Activated T-cell treated with anti-CD3 and anti-CD28 coated beads, Interleukin-2, amount 50 U/mL, for 4 hours (primary cell): ENCODE data around the gene HOMEZ. TPM values are rescaled to one million over a fixed set of nuclear protein-coding genes. Genes with fewer than 3 reads are reported as not detected.
"Not testable (repeated sequence)": the region's sequence is repeated elsewhere in the genome, so short reads cannot be mapped to it uniquely, and the experiment has no call there.

Experiments
- ATAC-seq, 2 donors: fragments of 200-7000 bp; cut with Tn5 transposase; one replicate each; pipeline ENCODE4 v1.10.0; 2021
- DNase-seq: peaks from one replicate; pipeline ENCODE4 v3.0.0-alpha.2; 2020
- H3K27me3 Mint-ChIP-seq: one replicate; pipeline ENCODE4 v1.8.0; 2021; ENCODE audit warnings: low read depth, mixed read lengths
- H3K36me3 Mint-ChIP-seq: one replicate; pipeline ENCODE4 v1.8.0; 2022; ENCODE audit warnings: mixed read lengths; ENCODE audit not compliant: insufficient read depth
- H3K4me1 Mint-ChIP-seq: one replicate; pipeline ENCODE4 v1.8.0; 2021; ENCODE audit warnings: low read depth, mixed read lengths
- H3K4me3 Mint-ChIP-seq: one replicate; pipeline ENCODE4 v1.8.0; 2021; ENCODE audit warnings: mild to moderate bottlenecking, moderate library complexity, mixed read lengths
- H3K9me3 Mint-ChIP-seq: one replicate; pipeline ENCODE4 v1.8.0; 2021; ENCODE audit warnings: mixed read lengths
- total RNA-seq, 3 donors: library from RNA; stranded (reverse); gene quantifications; one replicate each; pipeline ENCODE4 v1.2.1, GENCODE V29; 2021

HOMEZ gene
- total RNA-seq, 3 donors from 2014 or later: 5.8 to 8.4 (median 8.1) TPM

DNA sequence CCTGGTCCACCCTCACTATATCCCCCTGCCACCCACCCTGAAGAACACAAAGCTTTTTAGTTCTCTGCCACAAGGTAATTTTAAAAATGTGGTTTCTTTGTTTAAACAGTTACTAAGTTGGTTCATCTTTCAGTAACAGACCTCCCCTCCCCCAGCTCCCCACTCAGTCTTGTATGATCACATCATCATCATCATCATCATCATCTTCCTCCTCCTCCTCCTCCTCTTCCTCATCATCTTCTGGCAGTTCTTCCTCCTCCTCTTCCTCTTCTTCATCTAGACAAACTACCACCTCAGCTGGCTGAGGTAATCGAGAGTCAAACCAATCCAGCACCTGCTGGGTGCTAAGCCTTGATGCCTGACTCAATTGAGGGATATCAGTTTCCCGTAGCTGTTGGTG lies 10.5 kb downstream of the HOMEZ start:
- Mint-ChIP-seq H3K4me3 (no peak overlapping the region), H3K4me1 (peaks cover 2% of the 10 kb centered on the region), H3K36me3 (no peaks in the 10 kb centered on the region), H3K9me3 (no peaks in the 10 kb centered on the region), H3K27me3 (no peaks in the 10 kb centered on the region)
- DNase-seq: no peak
- ATAC-seq: no peak

DNA sequence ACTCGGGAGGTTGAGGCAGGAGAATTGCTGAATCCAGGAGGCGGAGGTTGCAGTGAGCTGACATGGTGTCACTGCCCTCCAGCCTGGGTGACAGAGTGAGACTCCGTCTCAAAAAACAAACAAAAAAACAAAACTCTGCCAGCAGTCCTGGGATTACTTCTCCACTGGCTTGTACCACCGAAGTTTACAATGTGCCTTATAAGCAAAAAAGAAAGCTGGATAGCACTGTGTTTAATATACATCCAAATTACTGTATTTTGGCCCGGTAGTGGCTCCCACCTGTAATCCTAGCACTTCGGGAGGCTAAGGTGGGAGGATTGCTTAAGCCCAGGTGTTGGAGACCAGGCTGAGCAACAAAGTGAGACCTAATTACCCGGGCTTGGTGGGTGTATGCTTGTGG lies 16.7 kb downstream of the HOMEZ start:
- H3K4me3 Mint-ChIP-seq: no peak overlapping the region
- no peaks in the 10 kb centered on the region for H3K9me3 Mint-ChIP-seq
- H3K27me3 Mint-ChIP-seq: peaks cover 7% of the 10 kb centered on the region
- no peaks in the 10 kb centered on the region for H3K36me3 Mint-ChIP-seq
- ATAC-seq (no peak), DNase-seq (no peak)
- no peaks in the 10 kb centered on the region for H3K4me1 Mint-ChIP-seq

DNA sequence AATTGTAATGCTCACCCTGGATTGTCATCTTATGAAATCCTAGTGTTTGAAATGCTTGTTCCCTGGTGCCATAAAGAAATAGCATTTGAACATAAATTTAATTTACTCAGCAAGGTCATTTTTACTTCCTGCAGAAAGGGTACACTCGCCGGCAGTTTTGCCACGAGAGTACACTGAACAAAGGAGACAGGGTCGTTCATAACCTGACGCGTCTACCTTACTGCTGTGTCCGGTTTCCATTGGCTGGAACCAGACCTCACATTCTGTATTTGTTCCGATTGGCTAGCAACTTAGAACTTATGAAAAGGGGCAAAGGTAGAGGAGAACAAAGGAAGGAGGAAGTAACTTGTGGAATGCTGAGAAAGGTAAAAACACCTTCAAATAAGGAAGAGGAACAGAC lies 25.1 kb downstream of the HOMEZ start:
- not testable (repeated sequence) for H3K36me3 Mint-ChIP-seq, H3K9me3 Mint-ChIP-seq, ATAC-seq, DNase-seq, H3K4me1 Mint-ChIP-seq, H3K4me3 Mint-ChIP-seq
- H3K27me3 Mint-ChIP-seq: peaks cover 38% of the 10 kb centered on the region

DNA sequence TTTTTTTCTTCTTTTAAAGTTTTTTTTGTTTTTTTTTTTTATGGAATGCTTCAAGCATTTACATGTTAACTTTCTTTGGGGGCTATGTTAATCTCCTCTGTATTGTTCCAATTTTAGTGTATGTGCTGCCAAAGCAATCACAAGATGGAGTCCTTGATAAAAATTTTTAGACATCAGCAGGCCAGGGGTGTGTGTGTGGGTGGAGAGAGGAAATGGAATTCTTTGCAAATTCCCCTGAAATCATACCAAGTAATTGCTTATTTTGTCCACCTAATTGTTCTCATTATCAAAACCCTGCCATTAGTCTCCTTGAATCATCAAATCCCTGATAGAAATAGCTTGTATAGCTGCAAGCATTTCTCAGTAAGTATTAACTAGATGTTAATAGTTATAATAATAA lies 26.5 kb downstream of the HOMEZ start:
- Mint-ChIP-seq H3K27me3 (peaks cover 34% of the 10 kb centered on the region), H3K9me3 (no peaks in the 10 kb centered on the region), H3K4me1 (no peaks in the 10 kb centered on the region), H3K4me3 (no peak overlapping the region), H3K36me3 (no peaks in the 10 kb centered on the region)
- ATAC-seq: no peak
- no peak for DNase-seq

DNA sequence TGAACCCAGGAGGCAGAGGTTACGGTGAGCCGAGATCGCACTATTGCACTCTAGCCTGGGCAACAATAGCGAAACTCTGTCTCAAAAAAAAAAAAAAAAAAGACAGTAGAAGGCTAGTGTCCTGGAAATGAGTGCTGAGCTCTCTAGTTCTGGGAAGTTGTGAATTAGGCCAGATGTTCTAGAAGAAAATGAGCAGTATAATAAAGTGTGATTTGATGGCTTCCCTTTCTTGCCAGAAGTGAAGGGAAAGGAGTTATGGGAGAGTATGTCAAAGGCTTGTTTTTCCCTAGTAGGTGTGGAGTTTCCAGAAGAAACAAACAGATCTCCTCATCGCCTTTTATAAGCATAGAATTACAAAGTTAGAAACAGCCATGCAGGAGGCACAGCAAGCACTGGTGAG lies 27.7 kb downstream of the HOMEZ start:
- H3K27me3 Mint-ChIP-seq: peaks cover 29% of the 10 kb centered on the region
- no peak overlapping the region for H3K4me3 Mint-ChIP-seq
- DNase-seq (no peak), ATAC-seq (no peak)
- H3K36me3 Mint-ChIP-seq: no peaks in the 10 kb centered on the region
- no peaks in the 10 kb centered on the region for H3K9me3 Mint-ChIP-seq
- H3K4me1 Mint-ChIP-seq: no peaks in the 10 kb centered on the region

DNA sequence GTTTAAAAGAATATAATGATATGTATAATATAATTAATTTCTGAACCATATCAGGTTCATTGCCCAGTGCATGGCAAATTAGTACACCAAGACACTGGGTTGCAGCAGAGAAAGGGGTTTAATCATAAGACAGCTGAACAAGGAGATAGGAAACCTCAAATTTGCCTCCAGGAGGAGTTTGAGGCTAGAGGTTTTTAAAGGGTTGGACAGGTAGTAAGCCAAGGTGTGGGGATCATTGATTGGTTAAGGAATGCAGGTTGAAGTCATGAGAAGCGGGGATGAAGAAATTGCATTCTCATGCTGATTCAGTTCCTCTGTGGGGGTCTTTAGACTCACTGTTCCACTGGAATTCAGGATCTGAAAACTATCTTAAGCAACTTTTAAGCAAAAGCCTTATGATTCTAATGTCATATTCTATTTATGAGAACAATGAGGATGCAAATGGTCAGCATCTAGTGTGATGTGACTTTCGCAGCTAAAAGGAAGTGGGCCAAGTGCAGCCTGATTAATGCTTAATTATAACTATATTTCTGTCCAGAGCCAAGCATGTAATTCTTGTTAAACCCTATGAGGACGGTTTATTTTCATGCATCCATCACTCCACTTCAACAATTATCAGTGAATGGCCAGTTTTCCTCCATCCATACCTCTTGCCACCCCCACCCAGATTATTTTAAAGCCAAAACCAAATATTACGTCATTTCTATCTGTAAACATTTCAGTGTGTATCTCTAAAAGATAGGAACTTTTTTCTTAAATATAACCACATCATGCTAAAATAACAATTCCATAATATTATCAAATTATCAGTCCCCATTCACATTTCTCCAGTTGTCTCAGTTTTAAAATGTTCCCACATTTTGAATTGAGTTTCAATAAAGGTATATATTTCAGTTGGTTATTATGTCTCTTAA lies 33.3 kb downstream of the HOMEZ start:
- no peaks in the 10 kb centered on the region for H3K4me1 Mint-ChIP-seq
- ATAC-seq: no peak
- H3K4me3 Mint-ChIP-seq: no peak overlapping the region

DNA sequence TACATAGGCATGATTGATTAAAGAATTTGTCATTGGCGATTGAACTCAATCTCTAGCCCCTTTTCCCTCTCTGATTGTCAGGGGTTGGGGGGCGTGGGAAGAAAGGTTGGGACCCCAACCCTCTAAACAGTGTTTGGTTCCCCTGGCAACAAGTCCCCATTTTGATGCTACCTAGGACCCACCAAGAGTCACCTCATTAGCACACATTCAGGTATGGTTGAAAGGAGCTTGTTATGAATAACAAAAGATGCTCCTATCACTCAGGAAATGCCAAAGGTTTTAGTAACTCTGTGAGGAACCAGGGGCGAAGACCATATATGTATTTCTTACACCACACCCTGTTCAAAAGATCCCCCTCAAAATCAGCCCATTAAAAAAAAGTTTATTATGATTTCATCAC lies 33.9 kb downstream of the HOMEZ start:
- DNase-seq: no peak
- Mint-ChIP-seq H3K4me3 (no peak overlapping the region), H3K9me3 (no peaks in the 10 kb centered on the region), H3K4me1 (no peaks in the 10 kb centered on the region), H3K27me3 (peaks cover 24% of the 10 kb centered on the region), H3K36me3 (no peaks in the 10 kb centered on the region)
- ATAC-seq: no peak

More for the DNA sequence above, 33.3 kb downstream of the HOMEZ start:
- Mint-ChIP-seq H3K36me3 (no peaks in the 10 kb centered on the region), H3K27me3 (peaks cover 24% of the 10 kb centered on the region), H3K9me3 (no peaks in the 10 kb centered on the region)
- no peak for DNase-seq

DNA sequence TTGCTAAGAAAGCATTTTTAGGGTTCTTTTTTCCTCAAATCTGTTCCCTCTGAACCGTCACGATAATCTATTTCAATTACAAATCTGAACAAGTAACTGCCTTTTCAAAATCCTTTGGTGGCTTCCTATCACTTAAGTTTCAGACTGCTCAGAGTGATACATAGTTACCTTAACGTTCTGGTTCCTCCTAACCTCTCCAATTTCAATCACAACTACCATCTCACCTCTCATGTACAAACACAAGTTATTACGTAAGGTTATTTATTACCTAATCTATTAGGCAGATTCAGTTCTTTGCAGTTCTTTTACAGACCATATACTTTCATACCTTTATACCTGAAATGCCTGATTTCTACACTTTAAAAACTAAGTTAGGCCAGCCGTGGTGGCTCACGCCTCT lies 36.1 kb downstream of the HOMEZ start:
- ATAC-seq: no peak
- H3K9me3 Mint-ChIP-seq: no peaks in the 10 kb centered on the region
- no peak for DNase-seq

DNA sequence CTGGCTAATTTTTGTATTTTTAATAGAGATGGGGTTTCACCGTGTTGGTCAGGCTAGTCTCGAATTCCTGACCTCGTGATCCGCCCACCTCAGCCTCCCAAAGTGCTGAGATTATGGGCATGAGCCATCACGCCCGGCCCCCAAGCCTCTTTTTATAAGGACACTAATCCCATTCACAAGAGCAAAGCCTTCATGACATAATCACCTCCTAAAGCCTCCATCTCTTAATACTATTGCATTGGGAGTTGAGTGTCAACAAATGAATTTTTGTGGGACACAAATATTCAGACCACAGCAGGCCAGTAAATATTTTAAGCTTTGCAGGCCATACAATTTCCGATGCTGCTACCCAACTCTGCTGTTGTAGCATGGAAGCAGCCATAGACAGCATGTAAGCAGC lies 37.3 kb downstream of the HOMEZ start:
- Mint-ChIP-seq H3K36me3 (no peaks in the 10 kb centered on the region), H3K4me3 (no peak overlapping the region), H3K4me1 (no peaks in the 10 kb centered on the region), H3K27me3 (peaks cover 21% of the 10 kb centered on the region), H3K9me3 (no peaks in the 10 kb centered on the region)
- DNase-seq: no peak
- ATAC-seq: no peak

More for the DNA sequence above, 36.1 kb downstream of the HOMEZ start:
- Mint-ChIP-seq H3K4me1 (no peaks in the 10 kb centered on the region), H3K27me3 (peaks cover 24% of the 10 kb centered on the region), H3K4me3 (no peak overlapping the region), H3K36me3 (no peaks in the 10 kb centered on the region)

DNA sequence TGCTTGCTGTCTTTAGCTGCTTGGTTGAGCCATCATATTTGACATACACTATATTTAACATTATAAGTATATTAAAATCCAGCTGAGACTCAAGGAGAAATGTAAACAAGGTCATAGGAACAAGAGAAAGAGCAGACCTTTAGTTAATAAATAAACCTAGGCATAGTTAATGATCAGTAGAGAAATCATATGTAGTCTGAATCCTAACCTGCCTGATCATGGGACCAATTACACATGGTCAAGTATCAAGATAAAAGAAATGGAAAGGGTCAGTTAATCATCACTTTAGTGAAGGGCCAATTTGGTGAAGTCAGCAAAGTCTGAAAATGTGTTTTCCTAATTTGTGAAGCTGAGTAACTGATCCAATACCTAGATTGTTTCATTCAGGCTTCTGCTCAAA lies 40.6 kb downstream of the HOMEZ start:
- peaks cover 5% of the 10 kb centered on the region for H3K27me3 Mint-ChIP-seq
- H3K4me1 Mint-ChIP-seq: no peaks in the 10 kb centered on the region
- DNase-seq: no peak
- no peak overlapping the region for H3K4me3 Mint-ChIP-seq
- no peaks in the 10 kb centered on the region for H3K9me3 Mint-ChIP-seq
- no peaks in the 10 kb centered on the region for H3K36me3 Mint-ChIP-seq
- no peak for ATAC-seq

DNA sequence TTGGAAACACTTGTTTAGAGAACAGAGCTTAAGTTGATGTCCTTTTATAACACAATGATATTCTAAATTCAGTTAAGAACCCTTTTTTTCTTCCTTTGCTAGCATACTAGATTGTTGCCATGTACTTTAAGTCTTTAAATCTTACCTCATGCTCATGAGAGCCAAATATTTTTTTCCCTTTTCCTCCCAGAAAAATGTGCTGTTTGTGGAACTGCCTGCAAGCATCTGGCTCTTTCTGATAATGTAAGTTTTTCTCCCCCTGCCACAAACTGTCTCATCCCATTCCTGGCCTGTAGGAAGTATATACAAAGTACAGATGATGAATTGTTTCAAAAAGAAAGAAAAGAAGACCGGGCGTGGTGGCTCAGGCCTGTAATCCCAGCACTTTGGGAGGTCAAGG lies 42.9 kb downstream of the HOMEZ start:
- peaks cover 7% of the 10 kb centered on the region for H3K27me3 Mint-ChIP-seq
- no peaks in the 10 kb centered on the region for H3K9me3 Mint-ChIP-seq
- no peak for ATAC-seq
- no peaks in the 10 kb centered on the region for H3K36me3 Mint-ChIP-seq
- no peak overlapping the region for H3K4me3 Mint-ChIP-seq
- H3K4me1 Mint-ChIP-seq: no peaks in the 10 kb centered on the region
- no peak for DNase-seq

DNA sequence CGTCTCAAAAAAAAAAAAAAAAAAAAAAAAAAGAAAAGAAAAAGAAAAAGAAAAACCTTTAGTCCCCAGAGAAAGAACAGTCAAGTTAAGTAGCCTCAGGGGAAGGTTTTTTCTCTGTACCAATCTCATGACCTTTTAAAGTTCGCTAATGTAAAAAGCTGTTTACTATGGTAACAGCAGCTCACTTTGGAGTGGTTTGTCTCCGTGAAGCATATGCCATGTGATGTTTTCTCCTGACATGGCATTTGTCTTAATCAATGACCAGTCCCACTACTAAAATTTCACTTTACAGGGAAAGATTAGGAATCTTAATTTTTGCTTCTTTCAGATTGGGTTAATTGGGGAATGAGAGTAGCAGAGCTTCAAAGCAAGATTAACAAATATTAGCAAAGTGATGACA lies 43.9 kb downstream of the HOMEZ start:
- ATAC-seq: no peak
- H3K36me3 Mint-ChIP-seq: no peaks in the 10 kb centered on the region
- no peak overlapping the region for H3K4me3 Mint-ChIP-seq
- DNase-seq: no peak
- H3K9me3 Mint-ChIP-seq: no peaks in the 10 kb centered on the region
- peaks cover 5% of the 10 kb centered on the region for H3K4me1 Mint-ChIP-seq
- H3K27me3 Mint-ChIP-seq: peaks cover 15% of the 10 kb centered on the region

DNA sequence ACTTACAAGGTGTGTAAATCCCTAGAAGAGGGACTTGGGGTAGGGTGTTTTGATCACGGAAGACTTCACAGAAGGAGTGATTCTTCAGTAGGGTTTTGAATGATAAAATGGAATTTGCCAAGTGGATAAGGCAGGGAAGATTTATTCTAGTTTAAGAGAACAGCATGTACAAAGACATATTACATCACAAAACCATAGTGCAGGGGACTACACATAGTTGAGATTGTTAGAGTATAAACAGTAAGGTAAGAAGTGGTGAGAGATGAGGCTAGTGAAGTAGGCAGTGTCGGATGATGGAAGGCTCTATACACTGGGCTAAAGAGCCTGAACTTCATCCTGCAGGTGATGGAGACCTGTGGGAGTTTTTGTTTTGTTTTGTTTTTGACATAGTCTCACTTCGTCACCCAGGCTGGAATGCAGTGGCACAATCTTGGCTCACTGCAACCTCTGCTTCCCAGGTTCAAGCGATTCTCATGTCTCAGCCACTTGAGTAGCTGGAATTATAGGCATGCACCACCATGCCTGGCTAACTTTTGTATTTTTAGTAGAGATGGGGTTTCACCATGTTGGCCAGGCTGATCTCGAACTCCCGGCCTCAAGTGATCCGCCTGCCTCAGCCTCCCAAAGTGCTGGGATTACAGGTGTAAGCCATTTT lies 44.7 kb downstream of the HOMEZ start:
- not testable (repeated sequence) for H3K36me3 Mint-ChIP-seq, ATAC-seq

DNA sequence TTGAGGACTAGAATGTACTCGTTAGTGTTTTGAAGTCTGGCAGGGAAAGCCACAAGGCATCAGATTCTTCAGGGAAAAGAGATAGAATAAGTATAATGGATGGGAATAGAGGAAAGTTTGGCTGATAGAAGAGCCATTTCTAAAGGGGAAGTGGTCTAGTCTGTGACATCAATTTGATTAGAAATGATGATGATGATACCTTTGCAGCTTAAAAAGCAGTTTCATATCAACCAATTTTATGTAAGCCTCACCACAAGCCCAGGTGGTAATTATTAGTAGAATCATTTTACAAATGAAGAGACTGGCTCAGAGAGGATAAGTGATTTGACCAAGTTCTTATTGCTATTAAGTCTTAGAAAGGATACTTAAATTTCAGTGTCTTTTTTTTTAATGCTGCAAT lies 45.3 kb downstream of the HOMEZ start:
- no peaks in the 10 kb centered on the region for H3K9me3 Mint-ChIP-seq
- no peak for DNase-seq
- H3K27me3 Mint-ChIP-seq: peaks cover 15% of the 10 kb centered on the region
- H3K4me3 Mint-ChIP-seq: no peak overlapping the region
- H3K4me1 Mint-ChIP-seq: peaks cover 5% of the 10 kb centered on the region
- H3K36me3 Mint-ChIP-seq: no peaks in the 10 kb centered on the region
- no peak for ATAC-seq

More for the DNA sequence above, 44.7 kb downstream of the HOMEZ start:
- DNase-seq, H3K4me1 Mint-ChIP-seq, H3K4me3 Mint-ChIP-seq, H3K9me3 Mint-ChIP-seq: not testable (repeated sequence)
- peaks cover 15% of the 10 kb centered on the region for H3K27me3 Mint-ChIP-seq
